Right lobe of liver (tissue), 6 donors: Measurements from ENCODE around the gene UGT2B11. TPM values are rescaled to one million over a fixed set of nuclear protein-coding genes. Genes with fewer than 3 reads are reported as not detected.
"Not testable (repeated sequence)": the region's sequence is repeated elsewhere in the genome, so short reads cannot be mapped to it uniquely, and the experiment has no call there.

ENCODE experiments used
- ATAC-seq, 4 donors: fragments of 200-7000 bp; cut with Tn5 transposase; one replicate each; pipeline ENCODE4 v1.9.1; 2020; ENCODE audit warnings: mild to moderate bottlenecking in 4 of 4, moderate library complexity in 4 of 4
- DNase-seq, 3 donors: peaks; one replicate each; pipeline ENCODE4 v3.0.0-alpha.2; 2020
- H3K27ac ChIP-seq, 3 donors: fragments of 200-600 bp; one replicate each; pipeline ENCODE4 v1.8.0; 2022
- H3K27me3 ChIP-seq, 2 donors: fragments of 200-600 bp; one replicate each; pipeline ENCODE4 v1.8.0; 2022
- H3K36me3 ChIP-seq, 4 donors: fragments of 200-600 bp; sonication (generic) in 1 of 4; one replicate each; pipeline versions ENCODE4 v1.5.1 to v1.8.0; 2017 to 2022; ENCODE audit warnings: control low read depth in 1 of 4
- H3K4me1 ChIP-seq, 4 donors: fragments of 200-600 bp; sonication (generic) in 1 of 4; one replicate each; pipeline versions ENCODE4 v1.5.1 to v1.8.0; 2017 to 2022; ENCODE audit warnings: control low read depth in 1 of 4
- H3K4me3 ChIP-seq, 3 donors: fragments of 200-600 bp; one replicate each; pipeline ENCODE4 v1.8.0; 2022
- H3K9me3 ChIP-seq, 4 donors: fragments of 200-600 bp; sonication (generic) in 1 of 4; one replicate each; pipeline versions ENCODE4 v1.5.1 to v1.8.0; 2017 to 2022; ENCODE audit warnings: control low read depth in 1 of 4
- POLR2A ChIP-seq: fragments of 450-650 bp; IDR thresholded peaks from one replicate; pipeline ENCODE4 v1.6.1; 2017; ENCODE audit warnings: antibody characterized with exemption, mild to moderate bottlenecking
- WGBS: methylation state at CpG from one replicate; pipeline ENCODE4 v1.1.6; 2018; ENCODE audit warnings: low coverage, low lambda C conversion rate; ENCODE audit not compliant: insufficient coverage; ENCODE audit errors: missing lambda C conversion rate; 5-methylcytosine and 5-hydroxymethylcytosine counted together
- intact Hi-C, 2 donors: fragments of 100-400 bp; cut with DNase I; formaldehyde crosslinking; loops; one replicate each; pipeline versions ENCODE4 v1.11.2 to v1.14.1; 2022
- total RNA-seq, 6 experiments: library from RNA; depleted of rRNA in 2 of 6; stranded (reverse); fragments of >200 nt in 2 of 6; fragmentation: NEBNext Ultra II Directional in 3 of 6; extraction: Animal tissue kit (Norgen Biotek cat#: 25700) in 3 of 6; gene quantifications; one replicate each; pipeline versions ENCODE4 v1.1.0 to v1.2.4, GENCODE V29; 2016 to 2023
- TF ChIP-seq, protein P1 (sequence below), 4 donors: fragments of 200-600 bp in 3 of 4; fragments of 450-650 bp in 1 of 4; IDR thresholded peaks; one replicate each; pipeline versions ENCODE4 v1.5.1 to v1.8.0; 2016 to 2022; ENCODE audit warnings: antibody characterized with exemption in 4 of 4, mild to moderate bottlenecking in 2 of 4
- donor health status: DM: no; HTN: yes; CAD: no.
- donor health status: DM: no; HTN: no; CAD: no.
- donor health status: DM: no; HTN: no; CAD: no.
- donor health status: DM: no; HTN: yes; CAD: no.
- donor health status: DM: no; HTN: yes; CAD: no.

UGT2B11 gene
- total RNA-seq, 6 experiments from 2014 or later = 0.29 to 1.4 (median 1.1) TPM

GRCh38 chr4:69170233-69171134 lies 44.1 kb downstream of the UGT2B11 start:
- intact Hi-C loops, H3K36me3 ChIP-seq, H3K9me3 ChIP-seq, H3K27me3 ChIP-seq: not testable (repeated sequence)
- H3K27ac ChIP-seq = peak overlapping the region in 2 of 3 donors; percentile 42 to 92
- H3K4me1 ChIP-seq = peaks cover 0 to 25% (median 2%) of the 10 kb centered on the region in 4 donors
- WGBS = 12% methylated on average over 2 of the region's 2 CpGs
- ATAC-seq (peak; percentile 71 to 82 (median 72)), DNase-seq (peak in 1 of 3 donors; percentile 60)
- peak overlapping the region in 1 of 3 donors; percentile 53 for H3K4me3 ChIP-seq
- TF ChIP-seq, protein P1, sequence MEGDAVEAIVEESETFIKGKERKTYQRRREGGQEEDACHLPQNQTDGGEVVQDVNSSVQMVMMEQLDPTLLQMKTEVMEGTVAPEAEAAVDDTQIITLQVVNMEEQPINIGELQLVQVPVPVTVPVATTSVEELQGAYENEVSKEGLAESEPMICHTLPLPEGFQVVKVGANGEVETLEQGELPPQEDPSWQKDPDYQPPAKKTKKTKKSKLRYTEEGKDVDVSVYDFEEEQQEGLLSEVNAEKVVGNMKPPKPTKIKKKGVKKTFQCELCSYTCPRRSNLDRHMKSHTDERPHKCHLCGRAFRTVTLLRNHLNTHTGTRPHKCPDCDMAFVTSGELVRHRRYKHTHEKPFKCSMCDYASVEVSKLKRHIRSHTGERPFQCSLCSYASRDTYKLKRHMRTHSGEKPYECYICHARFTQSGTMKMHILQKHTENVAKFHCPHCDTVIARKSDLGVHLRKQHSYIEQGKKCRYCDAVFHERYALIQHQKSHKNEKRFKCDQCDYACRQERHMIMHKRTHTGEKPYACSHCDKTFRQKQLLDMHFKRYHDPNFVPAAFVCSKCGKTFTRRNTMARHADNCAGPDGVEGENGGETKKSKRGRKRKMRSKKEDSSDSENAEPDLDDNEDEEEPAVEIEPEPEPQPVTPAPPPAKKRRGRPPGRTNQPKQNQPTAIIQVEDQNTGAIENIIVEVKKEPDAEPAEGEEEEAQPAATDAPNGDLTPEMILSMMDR (IDR thresholded peaks at IDR 0.05) = peak; percentile 55 to 68 (median 64)

DNA sequence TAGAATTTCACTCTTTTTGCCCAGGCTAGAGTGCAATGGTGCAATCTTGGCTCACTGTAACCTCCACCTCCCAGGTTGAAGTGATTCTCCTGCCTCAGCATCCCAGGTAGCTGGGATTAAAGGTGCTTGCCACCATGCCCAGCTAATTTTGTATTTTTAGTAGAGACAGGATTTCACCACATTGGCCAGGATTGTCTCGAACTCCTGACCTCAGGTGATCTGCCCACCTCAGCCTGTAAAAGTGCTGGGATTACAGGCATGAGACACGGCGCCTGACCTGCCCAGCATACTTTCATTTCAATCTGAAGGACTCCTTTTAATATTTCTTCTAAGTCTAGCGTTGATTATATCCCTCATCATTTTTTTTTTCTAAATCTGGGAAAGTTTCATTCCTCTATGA lies 45.4 kb downstream of the UGT2B11 start:
- H3K9me3 ChIP-seq, H3K27me3 ChIP-seq, intact Hi-C loops, H3K36me3 ChIP-seq: not testable (repeated sequence)
- WGBS = 43% methylated on average over 3 of the region's 4 CpGs
- DNase-seq (peak; percentile 27 to 52 (median 51)), ATAC-seq (peak in 2 of 4 donors; percentile 15 to 26)
- peak overlapping the region; percentile 12 to 92 (median 42) for H3K27ac ChIP-seq
- peaks cover 0 to 25% (median 5%) of the 10 kb centered on the region in 4 donors for H3K4me1 ChIP-seq
- peak overlapping the region in 2 of 3 donors; percentile 30 to 53 for H3K4me3 ChIP-seq

DNA sequence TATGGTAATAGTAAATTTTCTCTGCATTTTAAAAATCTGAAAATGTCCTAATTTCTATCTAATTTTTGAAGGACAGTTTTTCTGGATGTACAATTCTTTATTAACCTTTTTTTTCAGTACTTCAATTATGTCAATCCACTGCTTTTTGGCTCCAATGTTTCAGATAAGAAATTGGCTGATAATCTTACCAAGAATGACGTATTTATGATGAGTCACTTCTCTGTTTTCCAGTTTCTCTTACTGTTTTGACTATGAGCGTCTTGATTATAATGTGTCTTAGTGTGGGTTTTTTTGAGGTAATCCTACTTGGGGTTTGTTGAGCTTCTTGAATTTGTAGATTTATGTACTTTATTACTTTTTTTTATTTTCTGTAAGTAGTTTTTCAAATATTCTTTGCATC lies 47.2 kb downstream of the UGT2B11 start:
- no peaks in the 10 kb centered on the region for H3K27me3 ChIP-seq
- H3K36me3 ChIP-seq = no peaks in the 10 kb centered on the region
- no peaks in the 10 kb centered on the region for H3K9me3 ChIP-seq
- intact Hi-C loops = no loop called here
- peaks cover 0 to 25% (median 5%) of the 10 kb centered on the region in 4 donors for H3K4me1 ChIP-seq
- TF ChIP-seq POLR2A = no peak
- TF ChIP-seq, protein P1 (IDR thresholded peaks at IDR 0.05) = no peak
- 14% methylated on average over 2 of the region's 2 CpGs for WGBS
- DNase-seq = no peak
- peak overlapping the region; percentile 10 to 53 (median 42) for H3K4me3 ChIP-seq
- ATAC-seq = peak in 3 of 4 donors; percentile 51 to 56 (median 53)
- H3K27ac ChIP-seq = peak overlapping the region; percentile 73 to 92 (median 91)

- peak overlapping the region; percentile 10 to 53 (median 42) for H3K4me3 ChIP-seq
- 14% methylated on average over 4 of the region's 4 CpGs for WGBS
- H3K27me3 ChIP-seq, H3K9me3 ChIP-seq, intact Hi-C loops, H3K36me3 ChIP-seq: not testable (repeated sequence)
- ATAC-seq (peak; percentile 83 to 94 (median 92)), DNase-seq (peak in 1 of 3 donors; percentile 54)
- TF ChIP-seq POLR2A = peak; percentile 88
- H3K27ac ChIP-seq = peak overlapping the region; percentile 73 to 92 (median 91)
- H3K4me1 ChIP-seq = peaks cover 0 to 16% (median 5%) of the 10 kb centered on the region in 4 donors
Observed at GRCh38 chr4:69166376-69166775, 48.2 kb downstream of the UGT2B11 start.

GRCh38 chr4:69165707-69166106 lies 48.8 kb downstream of the UGT2B11 start:
- not testable (repeated sequence) for ATAC-seq, H3K4me3 ChIP-seq
- WGBS = 82% methylated on average over 1 of the region's 1 CpG

GRCh38 chr4:69156913-69157312 lies 57.6 kb downstream of the UGT2B11 start:
- no peak overlapping the region for H3K27ac ChIP-seq
- WGBS = no CpG with 5 or more reads among the region's 2 CpGs
- intact Hi-C loops = no loop called here
- no peaks in the 10 kb centered on the region for H3K36me3 ChIP-seq
- H3K4me3 ChIP-seq = no peak overlapping the region
- no peak for TF ChIP-seq POLR2A
- TF ChIP-seq, protein P1 (IDR thresholded peaks at IDR 0.05) = peak in 3 of 4 donors; percentile 23 to 41 (median 28)
- ATAC-seq (peak in 3 of 4 donors; percentile 32 to 79 (median 74)), DNase-seq (no peak)
- H3K9me3 ChIP-seq = no peaks in the 10 kb centered on the region
- no peaks in the 10 kb centered on the region for H3K27me3 ChIP-seq
- H3K4me1 ChIP-seq = no peaks in the 10 kb centered on the region

More at GRCh38 chr4:69165707-69166106, 48.8 kb downstream of the UGT2B11 start:
- intact Hi-C loops, DNase-seq, H3K27me3 ChIP-seq, H3K9me3 ChIP-seq, H3K36me3 ChIP-seq: not testable (repeated sequence)
- H3K27ac ChIP-seq = peak overlapping the region in 2 of 3 donors; percentile 91 to 92
- H3K4me1 ChIP-seq = peaks cover 0 to 12% (median 5%) of the 10 kb centered on the region in 4 donors
